Measurements from ENCODE around the gene CASR. TPM values are rescaled to one million over a fixed set of nuclear protein-coding genes. Genes with fewer than 3 reads are reported as not detected.

The CASR gene
- total RNA-seq, 1 donor from 2014 or later, result not detected

GRCh38 chr3:122325769-122326168 is 142.3 kb downstream of the CASR start:
- H3K27ac Mint-ChIP-seq (ENCODE audit: unreplicated experiment), result no peak overlapping the region
- no peaks in the 10 kb centered on the region for H3K27me3 Mint-ChIP-seq (ENCODE audit: low read depth)
- no peak for DNase-seq (ENCODE audit: low read depth, low spot score)
- TF ChIP-seq CTCF (conservative IDR thresholded peaks at IDR 0.05), result no peak
- H3K4me3 Mint-ChIP-seq, result no peak overlapping the region
- no peaks in the 10 kb centered on the region for H3K4me1 Mint-ChIP-seq
- H3K36me3 Mint-ChIP-seq (ENCODE audit: low read depth), result no peaks in the 10 kb centered on the region
- peaks cover 3% of the 10 kb centered on the region for H3K9me3 Mint-ChIP-seq

GRCh38 chr3:122331886-122332285 is 148.4 kb downstream of the CASR start:
- Mint-ChIP-seq H3K36me3 (ENCODE audit: low read depth) (no peaks in the 10 kb centered on the region), H3K27me3 (ENCODE audit: low read depth) (peaks cover 5% of the 10 kb centered on the region), H3K4me3 (no peak overlapping the region), H3K9me3 (no peaks in the 10 kb centered on the region), H3K4me1 (no peaks in the 10 kb centered on the region), H3K27ac (ENCODE audit: unreplicated experiment) (no peak overlapping the region)
- TF ChIP-seq CTCF (conservative IDR thresholded peaks at IDR 0.05), result no peak
- DNase-seq (ENCODE audit: low read depth, low spot score), result no peak

GRCh38 chr3:122332551-122332950 is 149.1 kb downstream of the CASR start:
- no peak for TF ChIP-seq CTCF (conservative IDR thresholded peaks at IDR 0.05)
- H3K27ac Mint-ChIP-seq (ENCODE audit: unreplicated experiment), result no peak overlapping the region
- DNase-seq (ENCODE audit: low read depth, low spot score), result no peak
- H3K4me1 Mint-ChIP-seq, result no peaks in the 10 kb centered on the region
- H3K36me3 Mint-ChIP-seq (ENCODE audit: low read depth), result no peaks in the 10 kb centered on the region
- peaks cover 5% of the 10 kb centered on the region for H3K27me3 Mint-ChIP-seq (ENCODE audit: low read depth)
- H3K4me3 Mint-ChIP-seq, result no peak overlapping the region
- no peaks in the 10 kb centered on the region for H3K9me3 Mint-ChIP-seq

Other genes with a start within 250 kb of the CASR start
- gene ILDR1, start 161.4 kb upstream of the CASR start, total RNA-seq, result not detected in 2 replicates
- not detected in 2 replicates for gene CD86, start 128.3 kb upstream of the CASR start, total RNA-seq
- not detected in 2 replicates for gene CSTA, start 141.6 kb downstream of the CASR start, total RNA-seq
- 52.5 and 60.1 TPM in 2 replicates for gene MIX23, start 199.6 kb downstream of the CASR start, total RNA-seq
- gene FAM162A, start 200.5 kb downstream of the CASR start, total RNA-seq, result 22.2 and 26.6 TPM in 2 replicates
- gene WDR5B, start 232.4 kb downstream of the CASR start, total RNA-seq, result 6.8 and 7.3 TPM in 2 replicates

Data from neural crest cell (in vitro differentiated cells).